ENCODE data around the gene TREML4.

The TREML4 gene

GRCh38 chr6:41247288-41247865 is 19.2 kb downstream of the TREML4 start:
- no peak overlapping the region for H3K4me3 ChIP-seq (ENCODE audit: low read depth, low read length)
- ChIA-PET POLR2A (no interaction called here), CTCF (interaction anchor here (0.7 kb wide), 1 partner anchor 172 kb away, joined by 3 read pairs; no protein-coding TSS in a partner anchor)
- TF ChIP-seq ZNF184 (tag by site-specific recombination; IDR thresholded peaks at IDR 0.05) (no peak), EGR2 (tag by site-specific recombination; IDR thresholded peaks at IDR 0.05; ENCODE audit: low read depth) (no peak), ZFP3 (tag by site-specific recombination; IDR thresholded peaks at IDR 0.05; ENCODE audit: low read depth) (no peak), SCRT2 (tag by site-specific recombination; IDR thresholded peaks at IDR 0.05) (no peak), ZNF426 (tag by site-specific recombination; IDR thresholded peaks at IDR 0.05) (no peak), ZNF473 (tag by site-specific recombination; IDR thresholded peaks at IDR 0.05) (no peak), CTCF (tag by site-specific recombination; IDR thresholded peaks at IDR 0.05) (no peak), GFI1B (tag by site-specific recombination; IDR thresholded peaks at IDR 0.05) (no peak), ZFP41 (tag by site-specific recombination; IDR thresholded peaks at IDR 0.05; ENCODE audit: borderline replicate concordance) (no peak), HOXC10 (CRISPR knock-in tag; IDR thresholded peaks at IDR 0.05) (no peak), ZNF76 (tag by site-specific recombination; IDR thresholded peaks at IDR 0.05; ENCODE audit: borderline replicate concordance, low read depth) (no peak), ZNF664 (tag by site-specific recombination; IDR thresholded peaks at IDR 0.05) (no peak), ZBTB11 (tag by site-specific recombination; conservative IDR thresholded peaks at IDR 0.05; ENCODE audit: low read depth) (no peak), GLIS2 (tag by site-specific recombination; IDR thresholded peaks at IDR 0.05) (no peak), ZNF529 (tag by site-specific recombination; IDR thresholded peaks at IDR 0.05; ENCODE audit: insufficient replicate concordance) (no peak), ZNF692 (tag by site-specific recombination; IDR thresholded peaks at IDR 0.05) (no peak), ZSCAN23 (tag by site-specific recombination; IDR thresholded peaks at IDR 0.05) (no peak)
- TF ChIP-seq, protein P1, sequence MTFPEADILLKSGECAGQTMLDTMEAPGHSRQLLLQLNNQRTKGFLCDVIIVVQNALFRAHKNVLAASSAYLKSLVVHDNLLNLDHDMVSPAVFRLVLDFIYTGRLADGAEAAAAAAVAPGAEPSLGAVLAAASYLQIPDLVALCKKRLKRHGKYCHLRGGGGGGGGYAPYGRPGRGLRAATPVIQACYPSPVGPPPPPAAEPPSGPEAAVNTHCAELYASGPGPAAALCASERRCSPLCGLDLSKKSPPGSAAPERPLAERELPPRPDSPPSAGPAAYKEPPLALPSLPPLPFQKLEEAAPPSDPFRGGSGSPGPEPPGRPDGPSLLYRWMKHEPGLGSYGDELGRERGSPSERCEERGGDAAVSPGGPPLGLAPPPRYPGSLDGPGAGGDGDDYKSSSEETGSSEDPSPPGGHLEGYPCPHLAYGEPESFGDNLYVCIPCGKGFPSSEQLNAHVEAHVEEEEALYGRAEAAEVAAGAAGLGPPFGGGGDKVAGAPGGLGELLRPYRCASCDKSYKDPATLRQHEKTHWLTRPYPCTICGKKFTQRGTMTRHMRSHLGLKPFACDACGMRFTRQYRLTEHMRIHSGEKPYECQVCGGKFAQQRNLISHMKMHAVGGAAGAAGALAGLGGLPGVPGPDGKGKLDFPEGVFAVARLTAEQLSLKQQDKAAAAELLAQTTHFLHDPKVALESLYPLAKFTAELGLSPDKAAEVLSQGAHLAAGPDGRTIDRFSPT (tag by site-specific recombination; IDR thresholded peaks at IDR 0.05): no peak
- TF ChIP-seq, protein P2, sequence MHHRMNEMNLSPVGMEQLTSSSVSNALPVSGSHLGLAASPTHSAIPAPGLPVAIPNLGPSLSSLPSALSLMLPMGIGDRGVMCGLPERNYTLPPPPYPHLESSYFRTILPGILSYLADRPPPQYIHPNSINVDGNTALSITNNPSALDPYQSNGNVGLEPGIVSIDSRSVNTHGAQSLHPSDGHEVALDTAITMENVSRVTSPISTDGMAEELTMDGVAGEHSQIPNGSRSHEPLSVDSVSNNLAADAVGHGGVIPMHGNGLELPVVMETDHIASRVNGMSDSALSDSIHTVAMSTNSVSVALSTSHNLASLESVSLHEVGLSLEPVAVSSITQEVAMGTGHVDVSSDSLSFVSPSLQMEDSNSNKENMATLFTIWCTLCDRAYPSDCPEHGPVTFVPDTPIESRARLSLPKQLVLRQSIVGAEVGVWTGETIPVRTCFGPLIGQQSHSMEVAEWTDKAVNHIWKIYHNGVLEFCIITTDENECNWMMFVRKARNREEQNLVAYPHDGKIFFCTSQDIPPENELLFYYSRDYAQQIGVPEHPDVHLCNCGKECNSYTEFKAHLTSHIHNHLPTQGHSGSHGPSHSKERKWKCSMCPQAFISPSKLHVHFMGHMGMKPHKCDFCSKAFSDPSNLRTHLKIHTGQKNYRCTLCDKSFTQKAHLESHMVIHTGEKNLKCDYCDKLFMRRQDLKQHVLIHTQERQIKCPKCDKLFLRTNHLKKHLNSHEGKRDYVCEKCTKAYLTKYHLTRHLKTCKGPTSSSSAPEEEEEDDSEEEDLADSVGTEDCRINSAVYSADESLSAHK (tag by site-specific recombination; IDR thresholded peaks at IDR 0.05): no peak
- no peaks in the 10 kb centered on the region for H3K9me3 ChIP-seq (ENCODE audit: control insufficient read depth, insufficient read depth, low read depth, low read length)
- H3K27ac ChIP-seq (ENCODE audit: extremely low read depth, low read depth, low read length): no peak overlapping the region
- H3K4me1 ChIP-seq (ENCODE audit: control insufficient read depth, insufficient read depth, low read length): no peaks in the 10 kb centered on the region
- H3K36me3 ChIP-seq (ENCODE audit: control insufficient read depth in 2 of 2, insufficient read depth in 1 of 2, low read length in 2 of 2): no peaks in the 10 kb centered on the region
